ENCODE data around the gene METTL24.
"Not testable (repeated sequence)": the region's sequence is repeated elsewhere in the genome, so short reads cannot be mapped to it uniquely, and the experiment has no call there.

METTL24 gene

GRCh38 chr6:110359556-110359955 is 1.4 kb upstream of the METTL24 start:
- no peak for DNase-seq

- no peak for DNase-seq
Observed at GRCh38 chr6:110358553-110359160, 508 bp upstream of the METTL24 start.

- DNase-seq = peak; percentile 53
Observed at GRCh38 chr6:110357298-110357663, 868 bp downstream of the METTL24 start.

- no peak for DNase-seq
Observed at GRCh38 chr6:110356778-110357177, 1.4 kb downstream of the METTL24 start.

- DNase-seq = no peak
Observed at GRCh38 chr6:110355727-110356126, 2.4 kb downstream of the METTL24 start.

- DNase-seq = no peak
Observed at GRCh38 chr6:110355022-110355421, 3.1 kb downstream of the METTL24 start.

- no peak for DNase-seq
Observed at GRCh38 chr6:110354153-110354552, 4.0 kb downstream of the METTL24 start.

GRCh38 chr6:110353457-110354001 is 4.6 kb downstream of the METTL24 start:
- no peak for DNase-seq

- DNase-seq = no peak
Observed at GRCh38 chr6:110352563-110353262, 5.4 kb downstream of the METTL24 start.

GRCh38 chr6:110351986-110352385 is 6.2 kb downstream of the METTL24 start:
- DNase-seq = no peak

- no peak for DNase-seq
Observed at GRCh38 chr6:110351546-110351945, 6.6 kb downstream of the METTL24 start.

- not testable (repeated sequence) for DNase-seq
Observed at GRCh38 chr6:110350593-110350992, 7.6 kb downstream of the METTL24 start.

- DNase-seq = no peak
Observed at GRCh38 chr6:110348961-110349690, 9.0 kb downstream of the METTL24 start.

- DNase-seq = no peak
Observed at GRCh38 chr6:110345025-110345424, 13.1 kb downstream of the METTL24 start.

- DNase-seq = no peak
Observed at GRCh38 chr6:110342759-110343158, 15.4 kb downstream of the METTL24 start.

- no peak for DNase-seq
Observed at GRCh38 chr6:110341663-110342596, 16.2 kb downstream of the METTL24 start.

- DNase-seq = no peak
Observed at GRCh38 chr6:110341067-110341466, 17.1 kb downstream of the METTL24 start.

GRCh38 chr6:110340392-110340965 is 17.7 kb downstream of the METTL24 start:
- no peak for DNase-seq

GRCh38 chr6:110338820-110339470 is 19.2 kb downstream of the METTL24 start:
- DNase-seq = no peak

- no peak for DNase-seq
Observed at GRCh38 chr6:110337486-110337885, 20.7 kb downstream of the METTL24 start.

- DNase-seq = no peak
Observed at GRCh38 chr6:110334423-110335180, 23.5 kb downstream of the METTL24 start.

All from NCI-H748 treated with DMSO at 0.1 percent for 48 hours (cell line).